ENCODE results near the gene DYDC2. TPM values are rescaled to one million over a fixed set of nuclear protein-coding genes. Genes with fewer than 3 reads are reported as not detected.

The DYDC2 gene
- total and polyA plus RNA-seq, 4 donors = 8.6 to 24.4 (median 19.5) TPM

DNA sequence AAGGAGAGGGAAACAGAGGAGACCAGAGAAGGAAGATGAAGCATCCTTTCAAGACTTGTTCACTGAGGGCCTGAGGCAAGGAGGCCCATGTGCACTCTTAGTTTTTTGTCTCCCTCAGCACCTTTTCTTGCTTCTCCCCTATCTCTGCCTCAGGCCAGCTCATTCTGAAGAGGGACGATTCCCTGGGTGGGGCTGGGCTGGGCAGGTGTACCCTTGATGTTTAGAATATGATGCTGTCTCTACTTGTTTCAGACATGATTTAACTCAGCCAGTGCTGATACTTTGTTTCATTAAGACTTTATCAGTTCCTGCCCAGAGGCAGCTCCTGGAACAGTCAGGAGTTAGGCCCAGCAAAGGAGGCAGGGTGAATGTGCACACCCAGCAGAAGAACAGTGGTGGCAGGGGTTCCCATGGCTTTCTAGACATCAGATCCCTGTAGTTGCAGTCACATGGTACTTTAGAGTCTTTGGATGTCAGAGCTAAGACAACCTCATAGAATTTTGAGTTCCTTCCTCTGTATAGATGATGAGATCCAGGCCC is 55.2 kb downstream of the DYDC2 start:
- ATAC-seq (ENCODE audit: insufficient read depth, low FRiP score) = no peak
- TF ChIP-seq, protein P1, sequence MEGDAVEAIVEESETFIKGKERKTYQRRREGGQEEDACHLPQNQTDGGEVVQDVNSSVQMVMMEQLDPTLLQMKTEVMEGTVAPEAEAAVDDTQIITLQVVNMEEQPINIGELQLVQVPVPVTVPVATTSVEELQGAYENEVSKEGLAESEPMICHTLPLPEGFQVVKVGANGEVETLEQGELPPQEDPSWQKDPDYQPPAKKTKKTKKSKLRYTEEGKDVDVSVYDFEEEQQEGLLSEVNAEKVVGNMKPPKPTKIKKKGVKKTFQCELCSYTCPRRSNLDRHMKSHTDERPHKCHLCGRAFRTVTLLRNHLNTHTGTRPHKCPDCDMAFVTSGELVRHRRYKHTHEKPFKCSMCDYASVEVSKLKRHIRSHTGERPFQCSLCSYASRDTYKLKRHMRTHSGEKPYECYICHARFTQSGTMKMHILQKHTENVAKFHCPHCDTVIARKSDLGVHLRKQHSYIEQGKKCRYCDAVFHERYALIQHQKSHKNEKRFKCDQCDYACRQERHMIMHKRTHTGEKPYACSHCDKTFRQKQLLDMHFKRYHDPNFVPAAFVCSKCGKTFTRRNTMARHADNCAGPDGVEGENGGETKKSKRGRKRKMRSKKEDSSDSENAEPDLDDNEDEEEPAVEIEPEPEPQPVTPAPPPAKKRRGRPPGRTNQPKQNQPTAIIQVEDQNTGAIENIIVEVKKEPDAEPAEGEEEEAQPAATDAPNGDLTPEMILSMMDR (IDR thresholded peaks at IDR 0.05; ENCODE audit: control extremely low read depth, extremely low read depth) = no peak
- Histone ChIP-seq H3K4me1 (ENCODE audit: control insufficient read depth in 5 of 5, insufficient read depth in 5 of 5, low read length in 5 of 5) (peaks cover 22 to 86% (median 52%) of the 10 kb centered on the region in 5 donors), H3K4me3 (no peak overlapping the region), H3K27me3 (ENCODE audit: control insufficient read depth in 3 of 3, insufficient read depth in 3 of 3, low read length in 2 of 3) (no peaks in the 10 kb centered on the region), H3K9me3 (ENCODE audit: control insufficient read depth in 4 of 4, insufficient read depth in 3 of 4, low read length in 3 of 4) (no peaks in the 10 kb centered on the region), H3K27ac (ENCODE audit: low read depth in 1 of 2, low read length in 1 of 2) (no peak overlapping the region), H3K36me3 (ENCODE audit: control insufficient read depth in 4 of 4, insufficient read depth in 4 of 4, low read length in 4 of 4) (no peaks in the 10 kb centered on the region), H3K9ac (ENCODE audit: insufficient read depth in 1 of 2, low read length in 2 of 2) (no peak overlapping the region)
- no peak for DNase-seq
- WGBS, 2 donors = 90 to 100% methylated on average over 1 of the region's 1 CpG

DNA sequence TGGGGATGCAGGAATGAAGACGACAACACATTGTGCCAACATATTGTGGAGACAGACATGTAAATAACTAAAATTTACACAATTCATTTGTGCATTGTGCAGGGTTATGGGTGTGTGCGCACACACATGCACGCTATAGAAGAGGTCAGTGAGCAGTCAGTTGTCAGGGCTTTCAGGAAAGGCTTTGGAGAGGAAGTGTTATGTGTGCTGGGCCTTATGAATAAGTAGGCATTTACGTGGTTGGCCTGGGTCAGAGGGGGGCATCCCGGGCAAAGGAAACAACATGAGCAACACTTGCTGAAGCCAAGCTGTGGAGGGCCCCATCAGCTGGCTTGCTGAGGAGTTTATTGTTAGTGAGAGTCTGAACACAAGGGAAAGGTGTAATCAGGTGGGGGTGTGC is 55.9 kb downstream of the DYDC2 start:
- Histone ChIP-seq H3K4me1 (ENCODE audit: control insufficient read depth in 5 of 5, insufficient read depth in 5 of 5, low read length in 5 of 5) (peaks cover 22 to 91% (median 53%) of the 10 kb centered on the region in 5 donors), H3K4me3 (no peak overlapping the region), H3K9me3 (ENCODE audit: control insufficient read depth in 4 of 4, insufficient read depth in 3 of 4, low read length in 3 of 4) (no peaks in the 10 kb centered on the region), H3K36me3 (ENCODE audit: control insufficient read depth in 4 of 4, insufficient read depth in 4 of 4, low read length in 4 of 4) (no peaks in the 10 kb centered on the region), H3K9ac (ENCODE audit: insufficient read depth in 1 of 2, low read length in 2 of 2) (no peak overlapping the region), H3K27me3 (ENCODE audit: control insufficient read depth in 3 of 3, insufficient read depth in 3 of 3, low read length in 2 of 3) (no peaks in the 10 kb centered on the region), H3K27ac (ENCODE audit: low read depth in 1 of 2, low read length in 1 of 2) (no peak overlapping the region)
- DNase-seq (peak in 2 of 3 donors; percentile 39 to 55), ATAC-seq (ENCODE audit: insufficient read depth, low FRiP score) (no peak)
- TF ChIP-seq, protein P1 (IDR thresholded peaks at IDR 0.05; ENCODE audit: control extremely low read depth, extremely low read depth) = no peak
- 75 to 79% methylated on average over 5 of the region's 5 CpGs for WGBS, 2 donors

DNA sequence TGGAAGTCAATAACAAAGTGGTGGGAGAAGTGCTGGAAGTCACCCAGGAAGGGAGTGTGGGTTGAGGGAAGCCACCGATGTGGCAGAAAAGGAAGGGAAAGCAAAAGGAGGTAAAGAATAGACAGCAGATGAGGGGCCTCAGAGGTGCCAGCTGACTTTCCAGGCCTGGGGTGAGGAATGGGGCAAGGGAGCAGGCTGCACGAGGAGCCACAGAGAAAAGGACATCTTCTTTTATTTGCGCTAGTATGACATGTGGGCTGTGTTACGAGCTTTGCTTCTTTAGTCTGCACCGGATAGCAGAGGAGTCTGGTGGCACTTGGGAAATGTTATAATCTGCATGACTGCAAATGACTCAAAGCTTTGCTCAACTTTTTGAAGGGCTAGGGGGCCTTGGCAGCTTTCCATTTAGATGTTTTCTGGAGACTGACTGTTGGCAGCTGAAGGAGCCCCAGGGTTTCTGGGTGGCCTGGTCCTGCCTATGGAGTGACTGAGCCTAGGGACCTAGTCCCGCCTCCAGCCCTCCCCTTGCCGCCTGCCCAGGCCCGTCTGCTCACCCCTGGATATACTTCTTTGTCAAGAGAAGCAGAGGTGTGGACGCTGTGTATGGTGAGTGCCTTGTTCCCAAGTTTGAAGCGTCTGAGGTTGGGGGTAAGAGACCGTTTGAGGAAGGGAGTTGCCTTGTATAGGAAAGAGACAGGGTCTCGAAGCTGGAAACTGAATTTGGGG is 56.9 kb downstream of the DYDC2 start:
- 65 to 68% methylated on average over 12 of the region's 12 CpGs for WGBS, 2 donors
- peak overlapping the region in 1 of 2 donors; percentile 64 for H3K9ac ChIP-seq (ENCODE audit: insufficient read depth in 1 of 2, low read length in 2 of 2)
- ATAC-seq (ENCODE audit: insufficient read depth, low FRiP score) = no peak
- H3K27ac ChIP-seq (ENCODE audit: low read depth in 1 of 2, low read length in 1 of 2) = peak overlapping the region; percentile 0 to 76
- peak; percentile 94 to 99 (median 98) for DNase-seq
- H3K9me3 ChIP-seq (ENCODE audit: control insufficient read depth in 4 of 4, insufficient read depth in 3 of 4, low read length in 3 of 4) = no peaks in the 10 kb centered on the region
- TF ChIP-seq, protein P1 (IDR thresholded peaks at IDR 0.05; ENCODE audit: control extremely low read depth, extremely low read depth) = no peak
- H3K4me3 ChIP-seq = no peak overlapping the region
- H3K36me3 ChIP-seq (ENCODE audit: control insufficient read depth in 4 of 4, insufficient read depth in 4 of 4, low read length in 4 of 4) = no peaks in the 10 kb centered on the region
- H3K4me1 ChIP-seq (ENCODE audit: control insufficient read depth in 5 of 5, insufficient read depth in 5 of 5, low read length in 5 of 5) = peaks cover 22 to 89% (median 50%) of the 10 kb centered on the region in 5 donors
- no peaks in the 10 kb centered on the region for H3K27me3 ChIP-seq (ENCODE audit: control insufficient read depth in 3 of 3, insufficient read depth in 3 of 3, low read length in 2 of 3)
